ACC112 (cell line): ENCODE results near the gene SPNS3.

Experiments used
- H2AFZ ChIP-seq: fragments of 200-600 bp; sonication (generic); one replicate; pipeline ENCODE4 v1.6.0; 2017; ENCODE audit warnings: antibody characterized with exemption, low read length; ENCODE audit not compliant: unreplicated experiment
- H3K27ac ChIP-seq: fragments of 200-600 bp; sonication (generic); 2 replicates; pipeline ENCODE4 v1.5.1; 2014; ENCODE audit warnings: low read depth, mild to moderate bottlenecking, antibody characterized with exemption, low read length, moderate library complexity
- H3K27me3 ChIP-seq: fragments of 200-600 bp; sonication (generic); 2 replicates; pipeline ENCODE4 v1.6.1; 2014; ENCODE audit warnings: mild to moderate bottlenecking, antibody characterized with exemption, low read length, moderate library complexity, mixed read lengths; ENCODE audit not compliant: insufficient read depth
- H3K36me3 ChIP-seq: fragments of 200-600 bp; sonication (generic); 2 replicates; pipeline ENCODE4 v1.6.1; 2016; ENCODE audit warnings: mild to moderate bottlenecking, antibody characterized with exemption, low read length, moderate library complexity, mixed read lengths; ENCODE audit not compliant: insufficient read depth
- H3K4me1 ChIP-seq: fragments of 200-600 bp; sonication (generic); one replicate; pipeline ENCODE4 v1.6.1; 2016; ENCODE audit warnings: low read length, mixed read lengths; ENCODE audit not compliant: insufficient read depth, unreplicated experiment, control insufficient read depth
- H3K4me3 ChIP-seq: fragments of 200-600 bp; sonication (generic); 2 replicates; pipeline ENCODE4 v1.5.1; 2014; ENCODE audit warnings: mild to moderate bottlenecking, low read depth, low read length
- H3K79me2 ChIP-seq: fragments of 200-600 bp; sonication (generic); one replicate; pipeline ENCODE4 v1.6.0; 2016; ENCODE audit warnings: low read length; ENCODE audit not compliant: control insufficient read depth, unreplicated experiment, insufficient read depth

Gene SPNS3

DNA sequence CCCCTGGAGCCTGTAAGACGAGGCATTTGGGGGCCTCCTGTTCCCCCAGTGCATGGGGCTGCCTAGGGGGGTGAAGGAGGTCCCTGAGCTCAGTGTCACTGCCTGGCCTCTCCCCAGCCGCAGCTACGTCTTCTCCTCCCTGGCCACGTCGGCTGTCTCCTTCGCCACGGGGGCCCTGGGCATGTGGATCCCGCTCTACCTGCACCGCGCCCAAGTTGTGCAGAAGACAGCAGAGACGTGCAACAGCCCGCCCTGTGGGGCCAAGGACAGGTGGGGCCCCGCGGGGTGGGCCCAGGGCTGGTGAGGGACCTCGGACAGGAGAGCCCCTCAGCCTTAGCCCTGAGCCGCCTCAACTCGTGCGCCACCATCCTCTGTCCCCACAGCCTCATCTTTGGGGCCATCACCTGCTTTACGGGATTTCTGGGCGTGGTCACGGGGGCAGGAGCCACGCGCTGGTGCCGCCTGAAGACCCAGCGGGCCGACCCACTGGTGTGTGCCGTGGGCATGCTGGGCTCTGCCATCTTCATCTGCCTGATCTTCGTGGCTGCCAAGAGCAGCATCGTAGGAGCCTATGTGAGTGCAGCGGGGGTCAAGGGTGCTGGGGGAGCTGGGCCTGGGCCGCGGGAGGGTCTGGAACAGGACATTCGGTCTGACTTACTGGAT is 99.3 kb downstream of the SPNS3 start:
- Histone ChIP-seq H3K4me3 (no peak overlapping the region), H3K36me3 (no peaks in the 10 kb centered on the region), H3K4me1 (peaks cover 12% of the 10 kb centered on the region), H3K79me2 (no peaks in the 10 kb centered on the region), H3K27me3 (no peaks in the 10 kb centered on the region), H2AFZ (no peak overlapping the region), H3K27ac (no peak overlapping the region)

DNA sequence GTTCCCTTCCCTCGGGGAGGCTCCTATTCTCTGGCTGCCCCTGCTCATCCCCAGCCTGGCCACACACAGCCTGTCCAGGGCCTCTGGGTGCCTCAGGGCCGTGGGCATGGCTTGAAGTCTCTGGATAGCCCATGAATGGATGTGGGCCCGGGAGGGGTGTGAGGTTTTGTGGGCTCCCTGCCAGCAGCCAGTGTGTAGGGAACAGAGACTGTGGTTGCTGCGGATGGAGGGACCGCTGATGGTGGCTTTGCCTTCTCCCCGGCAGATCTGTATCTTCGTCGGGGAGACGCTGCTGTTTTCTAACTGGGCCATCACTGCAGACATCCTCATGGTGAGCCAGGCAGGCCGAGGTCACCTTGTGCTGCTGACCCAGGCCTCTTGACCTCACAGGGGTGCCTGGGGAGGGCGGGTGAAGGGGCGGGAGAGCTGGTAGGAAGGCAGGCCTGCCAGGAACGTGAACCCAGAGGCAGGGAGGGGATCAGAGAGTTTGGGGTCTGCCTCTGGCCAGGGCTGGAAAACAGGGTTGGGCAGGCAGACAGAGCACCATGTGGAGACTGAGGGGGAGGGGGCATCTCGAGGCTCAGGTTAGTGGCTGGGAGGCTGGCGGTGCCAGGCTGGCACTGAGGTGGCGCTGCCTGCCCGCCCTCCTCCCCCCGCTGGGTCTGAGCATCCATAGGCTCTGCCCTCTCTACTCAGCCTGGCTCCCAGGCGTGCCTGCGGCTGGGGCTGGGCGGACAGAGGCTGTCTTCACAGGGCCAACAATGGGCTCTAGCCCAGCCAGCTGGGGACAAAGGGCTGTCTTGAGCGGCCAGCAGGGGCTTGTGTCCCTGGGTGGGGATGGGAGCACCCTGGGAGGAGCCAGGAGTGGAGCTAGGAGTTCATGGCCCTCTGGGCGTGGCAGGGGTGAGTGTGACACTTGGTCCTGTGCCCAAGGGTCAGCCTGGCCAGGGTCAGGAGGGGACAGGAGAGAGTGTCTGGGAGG is 100.1 kb downstream of the SPNS3 start:
- no peak overlapping the region for H2AFZ ChIP-seq
- H3K4me3 ChIP-seq = no peak overlapping the region
- H3K36me3 ChIP-seq = no peaks in the 10 kb centered on the region
- H3K27ac ChIP-seq = no peak overlapping the region
- H3K4me1 ChIP-seq = peaks cover 12% of the 10 kb centered on the region
- H3K79me2 ChIP-seq = no peaks in the 10 kb centered on the region
- no peaks in the 10 kb centered on the region for H3K27me3 ChIP-seq

DNA sequence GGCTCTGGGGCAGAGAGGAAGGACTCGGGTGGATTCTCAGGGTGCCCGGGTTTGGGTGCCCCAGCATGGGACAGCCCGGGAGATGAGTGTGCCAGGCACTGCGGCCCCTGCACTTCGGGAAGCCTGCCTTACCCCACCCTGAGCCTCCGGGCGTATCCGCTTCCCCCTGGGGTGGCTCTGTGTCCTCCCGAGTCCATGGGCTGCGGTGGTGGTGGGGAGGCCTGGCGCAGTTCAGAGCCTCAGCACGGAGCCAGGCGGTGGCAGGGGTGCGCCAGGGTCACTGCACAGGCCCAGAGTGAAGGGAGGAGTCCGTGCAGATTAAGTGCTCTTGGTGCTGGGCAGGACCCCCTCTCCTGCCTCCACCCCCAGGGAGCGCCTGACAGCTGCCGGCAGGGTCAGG is 100.8 kb downstream of the SPNS3 start:
- peaks cover 12% of the 10 kb centered on the region for H3K4me1 ChIP-seq
- H3K36me3 ChIP-seq = no peaks in the 10 kb centered on the region
- no peak overlapping the region for H3K27ac ChIP-seq
- no peak overlapping the region for H2AFZ ChIP-seq
- no peak overlapping the region for H3K4me3 ChIP-seq
- H3K27me3 ChIP-seq = no peaks in the 10 kb centered on the region
- H3K79me2 ChIP-seq = no peaks in the 10 kb centered on the region

- Histone ChIP-seq H3K4me3 (no peak overlapping the region), H3K27me3 (no peaks in the 10 kb centered on the region), H3K79me2 (no peaks in the 10 kb centered on the region), H3K27ac (no peak overlapping the region), H2AFZ (no peak overlapping the region), H3K4me1 (peaks cover 12% of the 10 kb centered on the region), H3K36me3 (no peaks in the 10 kb centered on the region)
Observed at GRCh38 chr17:4534928-4535666, 101.4 kb downstream of the SPNS3 start.

- H3K4me3 ChIP-seq = no peak overlapping the region
- no peaks in the 10 kb centered on the region for H3K79me2 ChIP-seq
- H3K36me3 ChIP-seq = no peaks in the 10 kb centered on the region
- no peak overlapping the region for H2AFZ ChIP-seq
- no peaks in the 10 kb centered on the region for H3K27me3 ChIP-seq
- peaks cover 12% of the 10 kb centered on the region for H3K4me1 ChIP-seq
- no peak overlapping the region for H3K27ac ChIP-seq
Observed at GRCh38 chr17:4535667-4536258, 102.0 kb downstream of the SPNS3 start.

GRCh38 chr17:4536259-4536741 is 102.6 kb downstream of the SPNS3 start:
- H3K27ac ChIP-seq = peak overlapping the region; percentile 46; the same call in 1 of the 2 replicates
- H3K79me2 ChIP-seq = no peaks in the 10 kb centered on the region
- no peak overlapping the region for H3K4me3 ChIP-seq
- no peaks in the 10 kb centered on the region for H3K27me3 ChIP-seq
- no peak overlapping the region for H2AFZ ChIP-seq
- H3K4me1 ChIP-seq = peaks cover 12% of the 10 kb centered on the region
- no peaks in the 10 kb centered on the region for H3K36me3 ChIP-seq

DNA sequence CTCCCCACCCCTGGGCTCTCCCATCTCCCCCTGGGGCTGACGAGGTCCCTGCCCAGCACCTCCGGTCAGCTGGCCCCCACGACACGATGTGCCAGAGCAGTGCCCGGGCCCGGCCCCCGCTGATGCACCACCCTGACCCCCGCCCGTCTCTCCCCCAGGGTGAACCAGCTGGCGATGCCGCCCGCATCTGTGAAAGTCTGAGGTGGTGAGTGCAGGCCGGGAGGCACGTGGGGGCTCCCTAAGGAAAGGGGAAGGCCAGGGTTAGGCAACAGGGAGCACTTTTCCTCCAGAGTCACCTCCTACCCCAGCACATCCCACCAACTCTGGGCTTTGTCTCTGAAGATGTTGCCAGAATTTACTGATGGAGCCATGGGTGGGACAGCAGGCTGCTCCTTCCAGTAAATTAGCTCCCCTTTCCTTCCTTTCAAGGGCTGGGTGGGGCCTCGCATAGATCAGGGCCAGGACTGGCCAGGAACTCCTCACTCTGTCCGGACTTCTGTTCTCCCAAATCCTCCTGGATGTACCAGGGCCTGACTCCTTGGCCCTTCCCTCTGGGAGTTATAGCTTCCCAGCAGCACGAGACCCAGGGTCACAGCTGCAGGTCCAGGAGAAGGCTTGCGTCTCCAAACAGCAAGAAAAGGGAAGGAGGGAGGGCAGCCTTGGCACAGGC is 103.1 kb downstream of the SPNS3 start:
- peak overlapping the region; percentile 46; the same call in 1 of the 2 replicates for H3K27ac ChIP-seq
- H3K79me2 ChIP-seq = no peaks in the 10 kb centered on the region
- peaks cover 12% of the 10 kb centered on the region for H3K4me1 ChIP-seq
- H2AFZ ChIP-seq = no peak overlapping the region
- no peaks in the 10 kb centered on the region for H3K36me3 ChIP-seq
- no peak overlapping the region for H3K4me3 ChIP-seq
- H3K27me3 ChIP-seq = no peaks in the 10 kb centered on the region
